GM18519 (cell line): ENCODE data around the gene FOXE3.

ENCODE experiments used
- ATAC-seq: cut with Tn5 transposase; IDR thresholded peaks from one replicate; pipeline ENCODE4 v1.9.1; 2021; ENCODE audit warnings: mild to moderate bottlenecking, moderate library complexity; ENCODE audit not compliant: unreplicated experiment, low FRiP score

The FOXE3 gene

DNA sequence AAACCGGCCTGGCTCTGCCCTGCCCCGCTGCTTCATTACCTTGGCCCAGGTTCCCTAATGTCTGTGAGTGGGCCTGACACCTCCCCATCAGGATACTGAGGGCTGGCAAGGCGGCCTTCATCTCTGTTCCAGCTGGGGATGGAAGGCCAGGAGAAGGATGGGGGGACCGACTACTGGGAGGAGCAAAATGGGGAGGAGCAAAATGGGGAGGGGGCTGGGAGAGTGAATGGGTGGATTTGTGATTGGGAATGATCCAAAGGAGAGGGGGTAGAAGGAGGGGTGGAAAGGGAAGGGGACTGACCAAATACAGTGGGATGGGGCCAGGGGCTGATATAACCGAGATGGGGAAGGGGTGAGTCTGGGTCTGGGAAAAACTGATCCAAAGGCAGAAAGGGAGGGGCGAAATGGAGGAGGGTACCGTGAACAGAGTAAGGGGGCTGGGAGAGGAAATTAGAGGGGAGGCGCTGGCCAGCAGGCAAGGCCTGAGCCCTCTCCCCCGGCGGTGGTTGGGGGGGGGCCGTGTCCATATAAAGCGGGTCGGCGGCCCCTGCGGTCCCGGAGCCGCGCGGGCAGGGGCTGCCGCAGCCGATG lies at the start of gene FOXE3:
FOXE3 (plus strand) TSS at position 558 of the 591 bp plus-strand sequence; CDS start at position 589, 31 bp downstream.
- no peak for ATAC-seq

DNA sequence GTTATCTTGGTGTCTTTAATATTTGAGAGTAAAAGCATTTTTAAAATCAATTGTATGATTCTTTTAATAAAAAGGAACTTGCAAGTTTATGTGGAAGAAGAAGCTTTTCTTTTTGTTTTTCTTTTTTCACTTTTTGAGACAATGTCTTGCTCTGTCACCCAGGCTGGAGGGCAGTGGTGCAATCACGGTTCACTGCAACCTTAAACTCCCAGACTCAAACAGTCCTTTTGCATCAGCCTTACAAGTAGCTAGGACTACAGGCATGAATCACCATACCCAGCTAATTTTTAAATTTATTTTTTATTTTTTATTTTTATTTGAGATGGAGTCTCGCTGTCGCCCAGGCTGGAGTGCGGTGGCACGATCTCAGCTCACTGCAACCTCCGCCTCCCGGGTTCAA lies 48.4 kb upstream of the FOXE3 start:
- ATAC-seq, result no peak

DNA sequence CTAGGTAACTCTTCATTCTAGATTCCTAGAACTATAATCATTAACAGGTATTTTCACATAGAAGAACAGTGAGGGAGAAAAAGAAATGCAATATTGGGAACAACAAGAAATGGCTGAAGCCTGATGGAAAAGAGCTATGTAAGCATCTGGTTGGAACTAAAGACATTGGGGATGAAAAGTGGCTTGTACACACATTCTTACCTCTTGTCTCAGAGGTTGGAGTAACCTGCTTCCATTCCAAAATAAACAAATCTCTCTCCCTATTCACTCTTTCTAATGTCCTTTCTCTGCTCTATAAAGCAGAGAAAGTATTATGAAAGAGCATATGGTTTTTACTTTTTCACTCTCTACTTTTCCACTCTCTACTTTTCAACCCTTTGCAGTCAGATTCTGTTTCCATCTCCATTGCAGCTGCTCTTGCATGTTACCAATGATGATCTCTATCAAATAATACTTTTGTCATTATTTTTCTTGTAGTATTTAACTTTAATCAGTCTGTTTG lies 45.0 kb upstream of the FOXE3 start:
- ATAC-seq, result no peak

DNA sequence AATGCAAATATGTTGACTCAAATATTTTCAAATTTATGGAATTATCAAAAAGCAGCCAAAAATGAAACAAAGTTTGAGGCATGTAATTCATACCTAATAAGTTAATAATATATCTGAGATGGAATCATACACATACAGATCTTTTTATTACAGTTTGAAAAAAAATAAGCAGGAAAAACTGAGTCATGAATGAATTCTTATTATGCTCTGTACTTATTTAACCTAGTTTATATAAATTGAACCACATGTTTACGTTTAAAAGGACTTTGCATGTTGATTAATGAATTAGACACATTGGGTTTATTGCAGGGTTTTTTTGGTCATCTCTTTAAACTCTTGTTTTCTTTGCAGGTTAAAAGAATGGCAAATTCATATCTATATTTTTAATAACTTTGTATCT lies 41.6 kb upstream of the FOXE3 start:
- no peak for ATAC-seq

DNA sequence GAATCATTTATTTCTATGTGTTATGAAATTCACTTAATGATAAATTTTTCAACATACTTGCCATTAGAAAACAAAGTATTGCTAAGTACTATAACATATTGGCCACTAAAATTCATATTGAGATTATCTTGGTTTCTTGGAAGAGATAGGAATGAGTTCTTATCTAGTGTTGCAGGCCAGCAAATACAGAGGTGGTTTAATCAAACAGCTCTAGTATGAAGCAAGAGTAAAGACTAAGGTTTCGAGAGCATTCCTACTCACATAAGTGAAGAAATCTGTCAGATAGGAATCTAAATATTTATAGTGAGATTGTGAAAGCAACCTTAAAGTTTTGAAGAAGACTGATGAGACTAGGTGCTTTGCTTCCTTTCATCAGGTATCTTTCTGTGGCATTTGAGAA lies 37.9 kb upstream of the FOXE3 start:
- ATAC-seq, result no peak

DNA sequence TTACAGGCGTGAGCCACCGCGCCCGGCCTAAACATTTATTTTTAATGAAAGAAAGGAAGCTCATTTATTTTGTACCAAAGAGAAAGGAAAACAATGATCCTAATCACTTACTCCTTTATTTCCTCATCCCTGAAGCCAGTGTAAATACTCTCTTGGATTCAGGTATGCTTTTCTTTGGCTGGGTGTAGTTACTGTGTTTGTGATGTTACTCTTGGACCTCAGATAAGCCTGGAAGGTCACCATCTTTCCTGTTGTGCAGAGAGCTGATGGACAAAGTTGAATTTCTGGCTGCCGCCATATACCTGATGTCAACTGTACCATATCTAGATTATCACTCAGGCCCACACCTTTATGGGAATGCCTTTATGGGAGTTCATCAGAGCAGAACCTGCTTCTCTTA lies 35.4 kb upstream of the FOXE3 start:
- no peak for ATAC-seq

DNA sequence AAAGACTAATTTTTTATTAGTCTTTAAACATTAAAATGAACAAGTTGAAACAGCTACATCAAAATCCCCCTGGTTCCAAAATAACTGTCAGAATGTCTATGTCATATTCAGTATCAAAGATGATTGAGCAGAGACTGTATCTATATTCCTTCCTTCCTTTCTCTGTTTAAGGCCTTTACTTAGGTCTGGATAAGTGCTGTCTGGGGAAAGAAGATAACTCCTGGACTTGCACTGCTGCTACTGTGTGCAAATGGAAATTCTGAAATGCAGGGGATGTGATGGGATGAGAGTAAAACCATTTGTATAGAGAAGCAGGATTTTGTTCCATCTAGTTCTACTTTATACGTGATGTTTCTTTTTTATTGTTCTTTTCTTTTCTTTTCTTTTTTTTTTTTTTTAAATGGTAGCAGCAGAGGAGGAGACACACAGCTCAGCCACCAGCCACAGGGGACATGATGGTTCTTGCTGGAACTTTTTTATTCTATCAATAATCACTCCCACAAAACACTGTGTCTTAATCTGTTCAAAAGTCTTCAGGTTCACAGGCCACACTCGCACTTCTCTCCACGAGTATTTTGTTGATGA lies 33.6 kb upstream of the FOXE3 start:
- ATAC-seq, result no peak

DNA sequence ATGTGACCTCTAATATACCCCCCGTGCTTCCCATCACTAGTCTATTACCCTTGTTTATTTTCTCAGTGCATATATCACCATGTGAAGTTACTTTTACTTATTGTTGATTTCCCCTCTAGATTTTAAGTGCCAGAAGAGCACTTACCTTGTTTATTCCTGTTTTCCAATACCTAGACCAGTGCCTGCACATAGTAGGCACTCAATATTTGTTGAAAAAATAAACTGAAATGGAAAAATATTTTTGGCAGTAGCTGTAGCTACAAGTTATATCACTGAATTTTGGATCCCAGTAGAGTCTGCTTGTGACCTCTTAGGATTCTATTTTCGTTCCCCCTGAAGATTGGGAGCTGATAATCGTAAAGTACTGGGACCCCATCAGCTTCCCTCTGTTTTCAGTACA lies 32.0 kb upstream of the FOXE3 start:
- no peak for ATAC-seq

DNA sequence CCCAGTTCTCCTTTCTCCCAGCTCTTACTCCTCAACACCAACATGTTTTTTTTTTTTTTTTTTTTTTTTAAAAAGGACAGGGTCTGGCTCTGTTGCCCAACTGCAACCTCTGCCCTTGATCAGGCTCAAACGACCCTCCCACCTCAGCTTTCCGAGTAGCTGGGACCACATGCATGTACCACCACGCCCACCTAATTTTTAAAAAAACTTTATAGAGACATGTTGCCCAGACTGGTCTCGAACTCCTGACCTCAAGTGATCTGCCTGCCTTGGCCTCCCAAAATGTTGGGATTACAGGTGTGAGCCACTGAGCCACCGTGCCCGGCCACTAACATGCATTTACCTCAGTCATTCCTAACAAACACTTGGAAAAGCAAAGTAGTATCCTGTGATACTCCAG lies 31.1 kb upstream of the FOXE3 start:
- no peak for ATAC-seq

DNA sequence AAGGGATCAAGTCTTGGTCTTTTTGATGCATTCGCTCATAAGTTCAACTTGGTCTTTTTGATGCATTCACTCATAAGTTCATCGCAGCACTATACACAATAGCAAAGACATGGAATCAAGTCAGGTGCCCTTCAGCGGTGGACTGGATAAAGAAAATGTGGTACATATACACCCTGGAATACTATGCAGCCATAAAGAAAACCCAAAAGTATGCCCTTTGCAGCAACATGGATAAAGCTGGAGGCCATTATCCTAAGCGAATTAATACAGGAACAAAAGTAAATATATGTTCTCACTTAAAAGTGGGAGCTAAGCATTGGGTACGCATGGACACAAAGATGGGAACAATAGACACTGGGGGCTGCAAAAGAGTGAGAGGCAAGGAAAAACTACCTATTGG lies 29.8 kb upstream of the FOXE3 start:
- no peak for ATAC-seq

DNA sequence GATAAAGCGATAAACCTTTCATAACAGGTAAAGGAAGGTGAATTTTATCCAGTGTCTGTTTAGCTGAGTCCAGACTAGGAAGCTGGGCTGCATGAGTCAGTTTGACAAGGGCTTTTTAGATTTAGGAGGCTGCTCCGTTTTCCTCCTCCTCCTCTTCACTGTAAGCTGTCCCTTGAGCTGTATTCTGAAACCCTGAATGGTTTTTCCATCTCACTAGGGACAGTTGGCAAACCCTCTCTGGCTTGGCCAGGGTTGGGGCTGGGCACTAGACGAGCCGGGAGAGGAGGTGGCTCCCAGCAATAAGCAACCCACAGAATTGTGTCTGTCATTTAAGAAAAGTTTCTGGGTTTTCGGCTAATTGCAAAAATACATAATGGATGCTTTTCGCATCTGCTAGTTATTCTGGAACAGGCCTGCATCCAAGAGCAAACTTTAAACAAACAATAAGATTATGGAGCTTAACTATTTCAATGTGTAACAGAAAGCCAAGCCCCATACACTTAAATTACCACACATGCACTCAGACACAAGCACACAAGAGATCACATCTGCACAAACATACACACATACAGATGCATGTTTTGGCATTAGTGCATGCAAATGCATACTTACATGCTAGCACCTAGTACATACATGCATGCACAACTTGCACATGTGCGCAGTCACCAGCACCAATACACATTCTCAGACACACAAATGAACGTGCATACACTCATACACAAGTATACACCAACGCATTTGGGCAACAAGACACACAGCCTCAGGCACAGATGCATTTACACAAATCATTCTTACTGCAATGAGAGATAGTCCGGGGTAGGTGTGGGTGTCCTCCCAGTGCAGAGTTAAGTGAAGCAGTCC lies 27.8 kb upstream of the FOXE3 start:
- ATAC-seq, result no peak

DNA sequence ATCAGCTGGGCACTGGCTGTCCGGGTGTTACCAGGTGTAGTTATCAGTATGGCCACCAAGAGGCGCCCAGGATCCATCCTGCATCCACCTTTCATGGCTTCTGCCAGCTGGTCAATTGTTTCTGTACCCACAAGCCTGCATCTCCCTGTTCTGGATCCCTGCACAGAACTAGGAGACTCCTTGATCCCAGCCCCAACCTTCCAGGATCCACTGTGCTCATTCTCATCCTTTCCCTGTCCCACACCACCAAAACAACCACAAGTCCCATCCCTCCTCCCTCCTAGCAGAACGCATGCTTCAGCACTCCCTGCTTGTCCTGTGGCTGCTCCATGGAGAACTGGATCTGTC lies 27.2 kb upstream of the FOXE3 start:
- peak; percentile 45 for ATAC-seq

DNA sequence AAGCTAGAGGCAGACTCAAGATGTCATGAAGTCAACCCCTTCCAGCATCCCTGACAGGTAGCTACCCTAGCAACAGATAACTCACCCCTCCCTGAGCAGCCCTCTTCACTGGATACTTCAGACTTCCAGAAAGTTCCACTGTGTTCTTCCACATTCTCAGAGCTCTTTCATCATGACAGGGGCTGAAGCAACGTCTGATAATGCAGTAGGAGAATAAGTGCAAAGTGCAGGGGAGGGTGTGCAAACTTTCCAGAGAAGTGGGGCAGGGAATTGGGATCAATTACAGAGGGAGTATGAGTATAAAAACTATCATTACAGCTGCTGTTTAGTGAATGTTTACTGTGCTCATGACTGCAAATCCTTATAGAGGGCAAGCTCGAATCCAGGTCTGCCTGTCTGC lies 26.4 kb upstream of the FOXE3 start:
- ATAC-seq, result no peak

DNA sequence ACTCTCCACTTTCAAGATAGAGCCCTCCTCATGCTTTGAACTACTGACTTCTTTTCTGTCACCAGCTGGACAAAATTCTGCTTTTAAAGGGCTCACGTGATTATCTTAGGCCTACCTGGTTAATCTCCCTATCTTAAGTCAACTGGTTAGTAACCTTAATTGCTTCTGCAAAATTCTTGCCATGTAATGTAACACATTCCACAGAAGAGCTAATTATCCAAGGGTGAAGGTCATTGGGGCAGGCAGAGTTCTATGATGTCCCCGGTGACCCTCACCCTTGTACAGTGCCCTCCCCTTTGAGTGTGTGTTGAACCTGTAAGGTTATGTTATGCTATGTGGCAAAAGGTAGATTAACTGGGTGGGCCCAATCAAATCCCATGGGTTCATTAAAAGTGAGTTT lies 25.2 kb upstream of the FOXE3 start:
- no peak for ATAC-seq

DNA sequence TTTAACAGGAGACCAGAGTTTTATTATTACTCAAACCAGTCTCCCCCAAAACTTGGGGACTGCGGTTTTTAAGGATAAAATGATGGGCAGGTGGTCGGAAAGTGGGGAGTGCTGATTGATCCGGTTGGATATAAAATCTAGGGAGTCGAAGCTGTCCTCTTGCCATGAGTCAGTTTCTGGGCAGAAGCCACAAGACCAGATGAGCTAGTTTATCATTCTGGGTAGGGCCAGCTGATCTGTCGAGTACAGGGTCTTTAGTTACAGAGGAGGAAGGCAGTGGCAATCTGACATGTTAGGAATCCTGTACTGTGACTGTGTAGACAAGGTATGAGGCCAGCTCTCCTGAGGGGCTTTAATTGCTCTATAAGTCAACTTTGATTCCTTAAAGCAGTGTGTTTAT lies 22.9 kb upstream of the FOXE3 start:
- no peak for ATAC-seq

DNA sequence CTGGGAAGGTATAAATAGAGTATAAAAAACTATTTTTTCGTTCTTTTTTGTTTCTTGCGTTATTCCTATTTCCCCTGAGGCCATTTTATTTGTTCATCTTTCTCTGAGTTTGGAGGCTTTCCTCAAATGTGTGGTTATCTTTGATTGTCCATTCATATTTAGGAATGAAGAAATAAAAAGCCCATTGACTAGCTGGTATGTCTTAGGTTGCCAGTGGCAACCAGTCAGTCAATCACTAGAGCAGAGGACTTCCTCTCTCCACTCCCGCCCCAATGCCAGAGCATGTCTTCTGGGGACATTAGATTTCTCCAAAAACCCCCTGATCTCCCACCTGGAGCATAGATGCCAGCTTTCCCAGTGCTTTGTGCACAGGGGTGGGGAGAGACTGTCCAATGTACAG lies 20.7 kb upstream of the FOXE3 start:
- no peak for ATAC-seq

DNA sequence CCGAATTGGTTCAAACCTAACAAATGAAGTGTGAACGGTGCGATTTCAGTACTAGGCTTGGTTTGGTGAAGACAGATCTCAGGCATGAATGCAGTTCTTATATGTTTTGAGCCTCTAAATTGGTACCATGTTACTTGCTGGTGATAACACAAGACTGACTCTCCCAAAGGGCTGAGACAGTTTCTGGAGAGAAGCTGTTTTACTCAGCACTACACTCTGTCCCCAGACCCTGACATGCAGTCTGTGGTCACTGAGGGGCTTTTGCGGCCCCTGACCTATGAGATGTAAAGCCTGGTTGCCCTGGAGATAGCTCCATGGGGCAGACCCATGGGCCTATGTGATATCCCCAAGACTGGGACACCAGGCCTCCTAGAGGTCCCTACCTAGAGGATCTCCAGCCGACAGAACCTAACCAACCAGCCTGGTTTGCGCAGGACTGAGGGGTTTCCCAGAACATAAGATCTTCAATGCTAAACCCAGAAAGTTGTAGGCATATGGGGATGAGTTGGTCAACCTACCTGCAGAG lies 19.4 kb upstream of the FOXE3 start:
- no peak for ATAC-seq

DNA sequence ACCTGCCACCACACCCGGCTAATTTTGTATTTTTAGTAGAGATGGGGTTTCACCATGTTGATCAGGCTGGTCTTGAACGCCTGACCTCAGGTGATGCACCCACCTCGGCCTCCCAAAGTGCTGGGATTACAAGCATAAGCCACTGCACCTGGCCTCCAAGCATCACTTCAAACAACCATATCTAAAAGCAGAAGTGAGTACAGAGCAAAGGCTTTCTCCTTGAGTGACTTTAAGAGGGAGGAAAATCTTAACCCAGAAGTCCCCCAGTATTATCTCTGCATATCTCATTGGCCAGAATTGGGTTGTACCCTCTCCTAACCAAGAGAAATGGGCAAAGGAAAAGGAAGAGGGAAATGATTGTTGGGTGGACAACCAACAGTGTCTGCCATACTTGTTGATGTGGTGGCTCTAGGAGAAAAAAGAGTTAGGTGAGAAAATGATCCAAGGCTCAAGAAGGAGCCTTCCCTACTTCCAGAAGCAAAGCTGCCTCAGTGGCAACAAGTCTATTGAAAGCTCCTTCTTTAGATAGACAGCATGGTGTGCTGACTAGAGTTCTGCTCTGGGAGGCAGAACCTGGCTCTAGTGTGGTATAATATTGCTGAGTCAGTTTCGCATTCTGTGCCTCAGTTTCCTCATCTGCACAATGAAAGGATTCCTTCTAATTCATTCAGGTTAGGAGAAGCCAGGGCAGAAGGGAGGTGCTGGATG lies 16.8 kb upstream of the FOXE3 start:
- ATAC-seq, result no peak

DNA sequence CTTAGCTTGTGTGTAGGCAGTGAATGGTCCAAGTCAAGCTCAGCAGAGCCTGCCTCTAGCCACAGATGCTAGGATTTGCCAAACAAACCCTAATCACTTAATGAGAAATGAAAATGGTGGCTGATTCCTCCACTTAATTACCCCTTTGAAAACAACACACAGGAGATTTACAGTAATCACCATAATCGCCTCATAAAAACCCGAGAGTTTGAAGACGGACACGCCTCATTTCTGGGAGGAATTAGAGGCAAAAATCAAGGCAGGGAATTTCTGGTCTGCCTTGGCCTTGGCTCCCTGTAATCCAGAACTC lies 16.3 kb upstream of the FOXE3 start:
- ATAC-seq, result no peak

DNA sequence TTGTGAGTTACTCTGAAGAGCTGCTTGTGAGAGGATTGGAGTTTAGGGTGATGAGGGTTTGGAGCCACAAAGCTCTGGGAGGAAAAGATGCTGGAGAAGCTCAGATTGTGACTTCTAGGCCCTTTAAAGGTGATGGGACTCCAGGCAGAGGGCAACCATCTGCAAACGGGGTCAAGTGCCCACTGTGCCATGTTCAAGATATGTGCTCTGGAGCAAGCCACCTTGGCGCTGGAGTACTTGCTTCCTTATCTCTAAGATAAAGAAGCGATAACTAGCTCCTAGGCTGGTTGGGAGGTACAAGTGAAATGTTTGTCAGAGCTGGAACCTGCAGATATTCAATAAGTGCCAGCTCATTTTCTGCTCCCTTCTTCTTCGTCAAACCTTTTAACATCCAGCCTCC lies 14.3 kb upstream of the FOXE3 start:
- no peak for ATAC-seq

DNA sequence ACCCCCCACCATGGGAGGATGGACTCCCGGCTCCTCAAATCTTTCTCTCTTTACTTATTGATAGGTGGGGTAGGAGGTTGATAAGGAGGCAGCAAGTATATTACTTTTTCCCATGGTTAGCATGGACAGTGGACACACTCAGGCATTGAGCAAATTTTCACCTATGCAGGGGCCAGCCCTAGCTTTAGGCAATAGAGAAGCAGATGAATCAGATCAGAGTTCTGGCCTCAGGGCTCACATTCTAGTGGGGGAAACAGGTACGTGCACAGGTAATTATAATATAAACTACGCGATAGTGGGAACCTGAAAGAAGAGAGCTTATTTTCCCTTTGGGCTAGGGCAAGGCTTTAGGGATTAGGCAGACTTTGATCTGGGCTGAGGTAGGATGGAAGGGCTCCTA lies 13.5 kb upstream of the FOXE3 start:
- no peak for ATAC-seq
